ENCODE measurements around the gene CDKN2B-AS1.
A peak's percentile ranks its signal among the peaks of the same experiment; 100 is the strongest.

Gene CDKN2B-AS1

GRCh38 chr9:22100626-22101025 lies 106.0 kb downstream of the CDKN2B-AS1 start:
- DNase-seq (ENCODE audit: low read depth): no peak
- H3K4me3 ChIP-seq (ENCODE audit: low read depth, low read length): no peak overlapping the region
- TF ChIP-seq CTCF (IDR thresholded peaks at IDR 0.05; ENCODE audit: low read depth, low read length, missing control alignments): peak; percentile 50

- TF ChIP-seq CTCF (IDR thresholded peaks at IDR 0.05; ENCODE audit: low read depth, low read length, missing control alignments): no peak
- H3K4me3 ChIP-seq (ENCODE audit: low read depth, low read length): no peak overlapping the region
- no peak for DNase-seq (ENCODE audit: low read depth)
Observed at GRCh38 chr9:22102146-22103053, 107.8 kb downstream of the CDKN2B-AS1 start.

GRCh38 chr9:22103685-22104575 lies 109.3 kb downstream of the CDKN2B-AS1 start:
- TF ChIP-seq CTCF (IDR thresholded peaks at IDR 0.05; ENCODE audit: low read depth, low read length, missing control alignments): no peak
- no peak overlapping the region for H3K4me3 ChIP-seq (ENCODE audit: low read depth, low read length)
- DNase-seq (ENCODE audit: low read depth): no peak

- H3K4me3 ChIP-seq (ENCODE audit: low read depth, low read length): no peak overlapping the region
- DNase-seq (ENCODE audit: low read depth): peak; percentile 55
Observed at GRCh38 chr9:22105005-22105722, 110.6 kb downstream of the CDKN2B-AS1 start.

GRCh38 chr9:22107202-22108045 lies 112.8 kb downstream of the CDKN2B-AS1 start:
- no peak for TF ChIP-seq CTCF (IDR thresholded peaks at IDR 0.05; ENCODE audit: low read depth, low read length, missing control alignments)
- no peak for DNase-seq (ENCODE audit: low read depth)

More at GRCh38 chr9:22105005-22105722, 110.6 kb downstream of the CDKN2B-AS1 start:
- no peak for TF ChIP-seq CTCF (IDR thresholded peaks at IDR 0.05; ENCODE audit: low read depth, low read length, missing control alignments)

More at GRCh38 chr9:22107202-22108045, 112.8 kb downstream of the CDKN2B-AS1 start:
- H3K4me3 ChIP-seq (ENCODE audit: low read depth, low read length): no peak overlapping the region
